ENCODE data around the gene SOCS6.

SOCS6 gene

DNA sequence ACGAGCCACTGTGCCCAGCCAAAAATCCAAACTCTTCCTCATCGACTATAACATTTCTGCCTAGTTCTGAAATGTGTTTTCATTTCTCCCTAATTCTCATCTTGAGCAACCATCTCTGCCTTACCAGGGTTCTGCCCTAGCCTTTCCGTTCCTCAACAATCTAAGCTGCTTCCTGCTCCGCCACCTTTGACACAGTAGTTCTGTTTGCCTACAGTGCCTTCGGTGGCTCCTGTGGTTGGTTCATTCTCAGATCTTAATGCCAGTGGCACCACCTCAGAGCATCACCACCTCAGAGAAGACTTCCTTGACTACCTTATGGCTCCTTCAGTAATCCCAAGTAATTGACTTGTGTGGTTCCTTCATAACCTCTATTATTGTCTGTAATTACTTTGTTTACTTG is 3.8 kb downstream of the SOCS6 start:
- Histone ChIP-seq H3K4me1 (ENCODE audit: control insufficient read depth, insufficient read depth, low read length) (peaks cover 17% of the 10 kb centered on the region), H3K27ac (ENCODE audit: low read depth, low read length) (no peak overlapping the region), H3K9ac (ENCODE audit: low read length) (no peak overlapping the region), H3K36me3 (ENCODE audit: control insufficient read depth, insufficient read depth, low read length) (no peaks in the 10 kb centered on the region), H3K27me3 (ENCODE audit: control insufficient read depth, insufficient read depth, low read length) (no peaks in the 10 kb centered on the region), H3K4me3 (ENCODE audit: low read length) (no peak overlapping the region)

DNA sequence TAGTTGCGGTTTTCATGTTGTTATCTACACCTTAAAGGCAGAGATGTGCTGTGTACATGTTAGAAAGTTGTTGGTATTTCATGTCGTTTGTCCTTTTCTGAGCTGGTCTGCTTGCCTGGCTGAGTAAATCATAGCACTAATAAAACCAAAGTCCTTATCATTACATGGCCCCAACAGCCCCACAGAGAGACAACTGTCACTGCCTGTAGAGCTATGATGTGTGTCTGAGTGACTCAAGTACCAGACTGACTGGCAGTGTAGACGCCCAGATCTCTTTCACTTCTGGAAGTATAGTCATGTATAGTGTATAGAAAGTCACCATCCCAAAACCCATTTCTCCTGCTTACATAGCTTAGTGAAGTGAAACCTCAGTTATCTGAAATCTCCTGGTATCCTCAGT is 4.3 kb downstream of the SOCS6 start:
- no peaks in the 10 kb centered on the region for H3K27me3 ChIP-seq (ENCODE audit: control insufficient read depth, insufficient read depth, low read length)
- no peak overlapping the region for H3K9ac ChIP-seq (ENCODE audit: low read length)
- H3K36me3 ChIP-seq (ENCODE audit: control insufficient read depth, insufficient read depth, low read length) = no peaks in the 10 kb centered on the region
- H3K4me3 ChIP-seq (ENCODE audit: low read length) = no peak overlapping the region
- H3K27ac ChIP-seq (ENCODE audit: low read depth, low read length) = no peak overlapping the region
- peaks cover 17% of the 10 kb centered on the region for H3K4me1 ChIP-seq (ENCODE audit: control insufficient read depth, insufficient read depth, low read length)

DNA sequence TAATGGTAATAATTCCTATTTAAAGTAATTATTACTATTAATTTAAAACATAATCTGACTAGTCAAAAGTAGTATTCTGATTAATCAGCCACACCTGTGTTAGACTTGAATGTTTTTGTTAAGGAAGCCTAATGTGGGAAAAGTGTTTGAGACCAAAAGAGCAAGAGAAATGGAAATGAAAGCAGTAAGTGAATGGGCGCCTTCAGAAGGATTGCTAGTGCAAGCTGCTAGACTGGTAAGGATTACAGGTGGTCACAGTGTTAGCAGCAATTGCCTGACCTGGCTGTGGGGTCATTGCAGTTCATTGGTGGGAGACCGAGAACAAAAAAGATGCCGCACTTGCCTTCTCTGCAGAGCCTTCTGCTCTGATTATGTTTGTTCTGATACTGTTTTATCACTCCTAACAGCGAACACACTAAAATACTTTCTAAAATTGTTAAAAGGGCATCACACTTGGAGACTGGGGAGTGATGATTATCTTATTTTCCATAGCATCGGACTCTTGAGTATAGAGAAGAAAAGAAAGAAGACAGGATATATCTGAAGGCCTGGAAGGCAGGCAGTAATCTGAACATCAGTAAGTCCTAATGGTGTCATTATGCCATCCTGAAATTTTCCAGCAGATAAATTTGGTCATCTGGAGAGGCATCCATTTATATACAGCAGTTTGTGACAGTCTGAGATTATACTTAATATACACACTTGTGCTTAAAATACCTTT is 5.8 kb downstream of the SOCS6 start:
- H3K27me3 ChIP-seq (ENCODE audit: control insufficient read depth, insufficient read depth, low read length) = no peaks in the 10 kb centered on the region
- H3K36me3 ChIP-seq (ENCODE audit: control insufficient read depth, insufficient read depth, low read length) = no peaks in the 10 kb centered on the region
- H3K4me1 ChIP-seq (ENCODE audit: control insufficient read depth, insufficient read depth, low read length) = peaks cover 17% of the 10 kb centered on the region
- no peak overlapping the region for H3K27ac ChIP-seq (ENCODE audit: low read depth, low read length)
- no peak overlapping the region for H3K4me3 ChIP-seq (ENCODE audit: low read length)
- no peak overlapping the region for H3K9ac ChIP-seq (ENCODE audit: low read length)

DNA sequence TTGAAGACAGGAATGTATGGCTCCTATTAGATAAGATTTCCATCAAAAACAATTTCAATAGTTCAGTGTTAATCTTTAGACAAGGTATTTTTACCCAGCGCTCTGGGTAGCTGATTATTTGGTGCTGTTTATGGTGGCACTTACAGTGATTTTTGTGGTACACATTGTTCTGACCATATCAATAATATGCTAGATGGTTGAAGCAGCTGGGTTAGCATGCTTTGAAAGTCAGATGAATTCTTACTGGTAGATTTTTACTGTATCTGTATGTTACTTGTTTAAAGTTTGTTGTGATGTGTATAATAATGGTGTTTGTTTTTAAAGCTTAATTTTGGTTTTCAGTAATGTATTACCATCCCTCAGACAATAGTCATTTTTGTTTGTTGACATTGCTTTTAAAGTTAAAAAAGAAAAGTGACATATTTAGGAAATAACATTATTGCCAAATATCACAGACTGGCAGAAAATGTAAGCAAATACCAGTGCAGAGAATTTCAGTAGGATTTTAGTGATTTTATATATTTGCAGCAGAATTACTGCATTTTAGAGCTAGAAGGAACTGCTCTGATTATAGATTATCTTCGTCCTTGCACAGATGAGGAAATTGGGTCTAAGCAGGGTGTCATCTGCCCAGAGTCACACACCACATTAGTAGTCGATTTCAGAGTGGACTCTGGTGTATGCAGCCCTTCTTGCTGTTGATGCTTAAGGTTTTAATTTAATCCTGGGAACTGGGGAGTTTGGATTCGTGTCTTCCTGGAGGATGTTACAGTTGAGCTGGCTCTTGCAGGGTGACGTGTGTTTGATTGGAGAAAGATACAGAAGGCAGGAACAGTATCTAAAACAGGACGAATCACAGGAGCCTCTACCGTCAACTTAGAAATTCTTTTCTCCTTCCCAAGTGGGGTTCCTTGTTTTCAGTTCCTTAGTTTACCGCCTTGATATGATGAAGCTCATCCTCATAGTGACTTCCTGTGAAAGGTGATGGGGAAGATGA is 6.6 kb downstream of the SOCS6 start:
- Histone ChIP-seq H3K4me3 (ENCODE audit: low read length) (no peak overlapping the region), H3K36me3 (ENCODE audit: control insufficient read depth, insufficient read depth, low read length) (no peaks in the 10 kb centered on the region), H3K27ac (ENCODE audit: low read depth, low read length) (no peak overlapping the region), H3K27me3 (ENCODE audit: control insufficient read depth, insufficient read depth, low read length) (no peaks in the 10 kb centered on the region), H3K9ac (ENCODE audit: low read length) (no peak overlapping the region), H3K4me1 (ENCODE audit: control insufficient read depth, insufficient read depth, low read length) (peaks cover 13% of the 10 kb centered on the region)

DNA sequence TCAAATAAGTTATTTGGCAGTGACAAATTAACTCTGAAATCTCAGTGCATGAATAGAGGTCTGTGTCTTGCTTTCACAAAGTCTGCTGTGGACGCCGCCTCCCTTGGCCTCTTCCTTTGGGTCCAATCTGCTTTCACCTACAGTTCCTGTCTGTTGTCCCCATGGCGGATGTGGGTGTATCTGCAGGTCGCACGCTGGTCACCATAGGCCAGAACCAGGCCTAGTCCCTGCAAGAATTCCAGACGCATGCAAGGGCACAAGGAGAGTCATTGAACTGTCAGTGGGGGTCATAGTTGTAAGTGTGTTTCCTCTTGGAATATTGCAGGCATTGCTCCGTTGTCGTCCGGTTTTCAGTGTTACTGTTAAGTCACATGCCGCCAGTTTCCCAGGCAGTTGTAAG is 7.4 kb downstream of the SOCS6 start:
- Histone ChIP-seq H3K27ac (ENCODE audit: low read depth, low read length) (no peak overlapping the region), H3K4me3 (ENCODE audit: low read length) (no peak overlapping the region), H3K9ac (ENCODE audit: low read length) (no peak overlapping the region), H3K4me1 (ENCODE audit: control insufficient read depth, insufficient read depth, low read length) (peaks cover 6% of the 10 kb centered on the region), H3K36me3 (ENCODE audit: control insufficient read depth, insufficient read depth, low read length) (no peaks in the 10 kb centered on the region), H3K27me3 (ENCODE audit: control insufficient read depth, insufficient read depth, low read length) (no peaks in the 10 kb centered on the region)

DNA sequence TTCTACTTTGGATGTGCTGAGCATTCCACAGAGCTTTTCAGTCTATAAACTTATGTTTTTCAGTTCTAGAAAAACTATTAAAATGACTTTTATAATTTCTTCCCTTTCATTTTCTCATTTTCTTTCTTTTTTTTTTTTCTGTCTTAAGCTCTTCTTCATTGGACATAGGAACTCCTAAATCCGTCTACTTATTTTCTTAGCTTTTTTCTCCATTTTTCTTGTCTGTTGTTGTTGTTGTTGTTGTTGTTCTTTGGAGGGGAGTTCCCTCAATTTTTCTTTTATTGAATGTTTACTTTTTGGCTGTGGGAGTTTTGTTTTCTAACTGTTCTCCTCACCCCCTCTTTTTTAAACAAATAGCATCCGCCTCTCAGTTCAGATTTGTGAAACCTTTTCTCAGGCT is 7.9 kb downstream of the SOCS6 start:
- H3K36me3 ChIP-seq (ENCODE audit: control insufficient read depth, insufficient read depth, low read length) = no peaks in the 10 kb centered on the region
- H3K9ac ChIP-seq (ENCODE audit: low read length) = no peak overlapping the region
- H3K4me3 ChIP-seq (ENCODE audit: low read length) = no peak overlapping the region
- H3K27ac ChIP-seq (ENCODE audit: low read depth, low read length) = no peak overlapping the region
- no peaks in the 10 kb centered on the region for H3K27me3 ChIP-seq (ENCODE audit: control insufficient read depth, insufficient read depth, low read length)
- peaks cover 6% of the 10 kb centered on the region for H3K4me1 ChIP-seq (ENCODE audit: control insufficient read depth, insufficient read depth, low read length)

DNA sequence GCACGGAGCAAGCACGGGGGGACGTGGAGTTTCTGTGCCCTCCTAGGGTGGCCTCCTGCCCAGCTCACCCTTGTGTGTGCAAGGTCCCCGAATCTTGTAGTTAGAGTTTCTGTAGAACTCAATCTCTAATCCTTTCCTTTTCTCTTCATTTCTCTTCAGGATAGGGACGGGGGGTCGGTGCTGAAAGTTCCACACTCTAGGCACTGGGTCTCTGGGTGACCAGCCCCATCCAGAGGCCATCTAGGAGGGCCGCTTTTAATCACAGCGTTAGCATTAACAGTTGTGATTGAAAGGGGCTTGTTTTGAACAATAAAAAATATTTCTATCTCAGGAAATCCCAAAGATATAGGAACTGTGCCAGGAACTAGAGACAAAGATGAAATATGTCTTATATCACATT is 10.5 kb downstream of the SOCS6 start:
- H3K4me1 ChIP-seq (ENCODE audit: control insufficient read depth, insufficient read depth, low read length) = peaks cover 11% of the 10 kb centered on the region
- no peaks in the 10 kb centered on the region for H3K27me3 ChIP-seq (ENCODE audit: control insufficient read depth, insufficient read depth, low read length)
- H3K9ac ChIP-seq (ENCODE audit: low read length) = no peak overlapping the region
- no peak overlapping the region for H3K27ac ChIP-seq (ENCODE audit: low read depth, low read length)
- H3K4me3 ChIP-seq (ENCODE audit: low read length) = no peak overlapping the region
- H3K36me3 ChIP-seq (ENCODE audit: control insufficient read depth, insufficient read depth, low read length) = no peaks in the 10 kb centered on the region

DNA sequence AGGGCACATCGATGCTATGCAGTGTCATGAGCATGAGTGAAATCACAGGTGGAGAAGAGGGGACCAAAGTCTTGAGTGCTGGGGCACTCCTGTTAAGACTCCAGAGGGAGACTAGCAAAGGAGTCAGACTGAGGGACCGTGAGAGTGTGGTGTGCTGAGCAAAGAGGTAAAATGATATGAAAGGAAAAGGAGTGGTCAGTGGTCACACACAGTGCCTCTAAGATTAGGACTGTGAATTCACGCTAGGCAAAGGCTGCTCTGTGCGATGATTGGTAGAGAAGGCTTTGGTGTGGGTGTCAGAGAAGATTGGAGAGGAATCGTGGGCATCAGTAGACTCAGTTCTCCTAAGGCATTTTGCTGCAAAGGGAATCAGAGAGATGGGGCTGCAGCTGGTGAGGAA is 12.8 kb downstream of the SOCS6 start:
- Histone ChIP-seq H3K4me3 (ENCODE audit: low read length) (no peak overlapping the region), H3K27ac (ENCODE audit: low read depth, low read length) (no peak overlapping the region), H3K36me3 (ENCODE audit: control insufficient read depth, insufficient read depth, low read length) (no peaks in the 10 kb centered on the region), H3K9ac (ENCODE audit: low read length) (no peak overlapping the region), H3K4me1 (ENCODE audit: control insufficient read depth, insufficient read depth, low read length) (peaks cover 5% of the 10 kb centered on the region), H3K27me3 (ENCODE audit: control insufficient read depth, insufficient read depth, low read length) (no peaks in the 10 kb centered on the region)

DNA sequence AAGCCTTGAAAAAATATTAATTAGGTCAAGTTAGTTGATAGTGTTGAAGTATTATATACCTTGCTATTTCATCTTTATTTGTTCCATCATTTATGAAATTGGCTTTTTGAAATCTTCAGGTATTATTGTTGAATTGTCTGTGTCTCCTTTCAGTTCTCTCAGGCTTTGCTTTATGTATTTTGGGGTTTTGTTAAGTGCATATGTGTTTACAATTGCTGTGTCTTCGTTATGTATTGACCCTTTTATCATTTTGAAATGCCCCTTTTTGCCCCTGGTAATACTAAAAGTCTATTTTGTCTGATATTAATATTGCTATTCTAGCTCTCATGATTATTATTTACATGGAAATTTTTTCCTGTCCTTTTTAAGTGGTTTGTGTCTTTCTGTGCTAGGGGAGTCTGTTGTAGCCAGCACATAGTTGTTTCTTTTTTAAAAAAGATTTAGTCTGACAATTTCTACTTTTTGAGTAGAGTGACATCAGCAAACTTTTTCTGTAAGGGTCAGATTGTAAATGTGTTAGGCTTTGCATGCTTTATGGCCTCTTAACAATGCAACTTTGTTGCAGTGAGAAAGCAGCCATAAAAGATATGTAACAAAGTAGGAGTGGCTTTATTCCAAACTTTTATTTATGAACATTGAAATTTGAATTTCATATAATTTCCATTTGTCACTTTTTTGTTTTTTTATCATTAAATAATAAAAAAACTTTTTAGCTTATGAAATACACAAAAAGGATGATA is 19.9 kb downstream of the SOCS6 start:
- Histone ChIP-seq H3K27ac (ENCODE audit: low read depth, low read length) (no peak overlapping the region), H3K4me3 (ENCODE audit: low read length) (no peak overlapping the region), H3K9ac (ENCODE audit: low read length) (no peak overlapping the region), H3K27me3 (ENCODE audit: control insufficient read depth, insufficient read depth, low read length) (no peaks in the 10 kb centered on the region), H3K36me3 (ENCODE audit: control insufficient read depth, insufficient read depth, low read length) (no peaks in the 10 kb centered on the region), H3K4me1 (ENCODE audit: control insufficient read depth, insufficient read depth, low read length) (peaks cover 4% of the 10 kb centered on the region)

DNA sequence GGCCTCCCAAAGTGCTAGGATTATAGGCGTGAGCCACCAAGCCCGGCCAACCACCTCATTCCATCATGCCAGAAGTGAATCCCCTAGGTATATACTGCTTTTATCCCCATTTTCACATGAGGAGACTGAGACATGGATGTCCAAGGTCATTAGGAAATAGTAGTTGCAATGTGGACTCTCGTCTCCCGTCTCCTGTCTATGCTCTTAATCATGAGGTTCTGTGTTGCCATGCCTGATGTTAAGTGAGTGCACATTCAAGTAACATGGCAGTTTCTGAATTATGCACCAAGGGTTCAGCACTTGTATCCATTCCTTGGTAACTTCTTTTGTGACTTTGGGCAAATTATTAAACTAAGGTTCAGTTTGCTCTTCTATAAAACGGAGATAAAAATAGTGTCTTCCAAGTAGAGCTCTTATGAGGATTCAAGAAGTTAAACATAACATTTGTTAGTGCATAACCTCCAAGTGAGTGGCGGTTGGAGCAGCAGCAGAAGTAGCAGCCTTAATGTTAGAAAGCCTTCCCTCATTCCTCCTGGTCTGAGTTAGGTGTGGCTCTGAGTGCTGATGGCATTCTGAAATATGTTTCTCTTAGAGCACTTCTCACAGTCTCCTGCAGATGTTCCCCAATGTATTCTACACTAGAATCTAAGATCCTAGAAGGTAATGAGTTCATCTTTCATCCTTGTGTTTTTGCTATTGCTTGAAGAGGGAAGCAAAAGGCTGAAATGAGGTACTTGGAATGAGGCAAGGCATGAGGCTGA is 21.9 kb downstream of the SOCS6 start:
- Histone ChIP-seq H3K4me3 (ENCODE audit: low read length) (no peak overlapping the region), H3K4me1 (ENCODE audit: control insufficient read depth, insufficient read depth, low read length) (peaks cover 4% of the 10 kb centered on the region), H3K36me3 (ENCODE audit: control insufficient read depth, insufficient read depth, low read length) (no peaks in the 10 kb centered on the region), H3K27ac (ENCODE audit: low read depth, low read length) (no peak overlapping the region), H3K9ac (ENCODE audit: low read length) (no peak overlapping the region), H3K27me3 (ENCODE audit: control insufficient read depth, insufficient read depth, low read length) (no peaks in the 10 kb centered on the region)

DNA sequence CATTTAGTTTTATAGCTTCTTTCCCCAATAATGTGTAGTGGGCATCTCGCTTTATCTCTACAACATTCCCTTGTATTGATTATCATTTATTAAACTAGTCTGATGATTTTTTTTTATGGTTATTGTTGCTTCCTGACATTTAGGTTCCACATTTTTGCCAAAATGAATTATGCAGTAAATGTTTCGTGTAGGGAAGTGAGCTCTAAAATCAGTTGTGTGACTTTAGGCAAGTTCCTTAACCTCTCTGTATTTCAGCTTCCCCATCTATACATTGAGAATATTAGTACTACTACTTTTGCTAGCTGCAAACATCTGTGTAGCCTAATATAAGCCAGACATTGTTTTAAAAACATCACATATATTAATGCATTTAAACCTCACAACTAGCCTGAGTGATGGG is 22.9 kb downstream of the SOCS6 start:
- no peak overlapping the region for H3K9ac ChIP-seq (ENCODE audit: low read length)
- H3K36me3 ChIP-seq (ENCODE audit: control insufficient read depth, insufficient read depth, low read length) = no peaks in the 10 kb centered on the region
- peaks cover 4% of the 10 kb centered on the region for H3K4me1 ChIP-seq (ENCODE audit: control insufficient read depth, insufficient read depth, low read length)

DNA sequence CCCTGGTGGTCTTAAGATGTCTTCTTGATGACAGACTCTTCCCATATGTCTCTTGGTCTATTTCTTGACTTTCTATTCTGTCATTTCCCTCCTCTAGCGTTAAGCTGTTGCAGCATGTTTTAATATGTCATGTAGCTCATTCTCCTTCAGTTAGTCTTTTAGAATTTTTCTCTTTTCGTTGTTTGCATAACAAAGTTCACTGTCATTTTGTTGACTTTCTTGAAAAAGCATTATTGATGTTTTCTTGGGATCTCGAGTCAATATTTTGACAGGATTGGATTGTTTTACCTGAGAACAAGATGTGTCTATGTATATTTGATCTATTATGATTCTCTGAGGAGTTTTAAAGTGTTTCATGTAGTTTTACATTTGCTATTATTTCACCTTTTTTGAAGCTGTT is 24.8 kb downstream of the SOCS6 start:
- no peaks in the 10 kb centered on the region for H3K36me3 ChIP-seq (ENCODE audit: control insufficient read depth, insufficient read depth, low read length)
- H3K4me3 ChIP-seq (ENCODE audit: low read length) = no peak overlapping the region
- no peak overlapping the region for H3K9ac ChIP-seq (ENCODE audit: low read length)
- H3K4me1 ChIP-seq (ENCODE audit: control insufficient read depth, insufficient read depth, low read length) = peaks cover 4% of the 10 kb centered on the region
- H3K27me3 ChIP-seq (ENCODE audit: control insufficient read depth, insufficient read depth, low read length) = no peaks in the 10 kb centered on the region
- no peak overlapping the region for H3K27ac ChIP-seq (ENCODE audit: low read depth, low read length)

More for the DNA sequence above, 22.9 kb downstream of the SOCS6 start:
- Histone ChIP-seq H3K4me3 (ENCODE audit: low read length) (no peak overlapping the region), H3K27me3 (ENCODE audit: control insufficient read depth, insufficient read depth, low read length) (no peaks in the 10 kb centered on the region), H3K27ac (ENCODE audit: low read depth, low read length) (no peak overlapping the region)
